Activated CD4-positive, alpha-beta T cell treated with anti-CD3 and anti-CD28 coated beads, Interleukin-2, amount 50 U/mL, for 4 hours (primary cell): ENCODE measurements around the gene CMTM2.

Experiments
- DNase-seq, 2 experiments: peaks; one replicate each; pipeline ENCODE4 v3.0.0-alpha.2; 2020

The CMTM2 gene

DNA sequence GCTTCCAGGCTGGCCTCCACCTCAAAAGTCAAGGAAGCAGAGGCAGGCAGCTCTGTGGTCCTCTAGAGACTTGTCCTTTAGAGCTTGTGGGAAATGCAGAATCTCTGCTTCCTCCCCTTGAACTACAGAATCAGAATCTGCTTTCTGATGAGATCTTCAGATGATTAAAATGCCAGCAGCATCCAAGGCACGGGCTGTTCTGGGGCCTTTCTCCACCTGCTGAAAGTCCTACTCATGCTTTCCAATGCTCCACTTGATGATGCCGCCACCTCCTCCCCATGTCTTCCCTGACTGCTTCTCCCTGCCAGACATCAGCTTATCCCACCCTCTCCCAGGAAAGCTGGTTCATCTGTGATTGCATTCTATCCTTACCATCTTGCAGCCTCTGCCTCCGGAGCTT lies 58.5 kb downstream of the CMTM2 start:
- DNase-seq, result no peak
